ENCODE measurements around the gene NAAA. TPM values are rescaled to one million over a fixed set of nuclear protein-coding genes. Genes with fewer than 3 reads are reported as not detected.
A peak's percentile ranks its signal among the peaks of the same experiment; 100 is the strongest.

The NAAA gene
- total and polyA plus RNA-seq, 9 of the 15 experiments (the other 6 are each of a cell fraction or from before 2014, with no cell fraction given) = 1.3 to 7.9 (median 5.9) TPM

GRCh38 chr4:75940692-75941253, at the start of gene NAAA (continued):
- TF ChIP-seq ETV6 (IDR thresholded peaks at IDR 0.05; ENCODE audit: borderline replicate concordance in 1 of 2, low read depth in 2 of 2, low read length in 1 of 2) (no peak), ETV6 (CRISPR knock-in tag; IDR thresholded peaks at IDR 0.05; ENCODE audit: borderline replicate concordance) (no peak), MAFK (IDR thresholded peaks at IDR 0.05; ENCODE audit: low read length) (no peak), TBP (optimal IDR thresholded peaks at IDR 0.05; ENCODE audit: low read depth, low read length) (no peak), ZNF347 (CRISPR knock-in tag; IDR thresholded peaks at IDR 0.05; ENCODE audit: low read depth) (no peak), ZNF589 (CRISPR knock-in tag; IDR thresholded peaks at IDR 0.05; ENCODE audit: low read depth) (no peak), POLR2A (conservative IDR thresholded peaks at IDR 0.05) (0 out of 2 replicates have a peak, but pooled peaks have one; percentile 18), ZNF282 (CRISPR knock-in tag; IDR thresholded peaks at IDR 0.05) (no peak), MTA2 (IDR thresholded peaks at IDR 0.05; ENCODE audit: low read depth) (no peak), MYBL2 (IDR thresholded peaks at IDR 0.05; ENCODE audit: low read depth) (no peak), MYBL2 (CRISPR knock-in tag; IDR thresholded peaks at IDR 0.05; ENCODE audit: borderline replicate concordance) (no peak), TRIM24 (IDR thresholded peaks at IDR 0.05) (0 out of 4 replicates have a peak, but pooled peaks of 1 of the 2 experiments have one; percentile 8), CXXC5 (CRISPR knock-in tag; IDR thresholded peaks at IDR 0.05) (peak; percentile 58; the same call in 1 of the 2 replicates), ZNF175 (CRISPR knock-in tag; IDR thresholded peaks at IDR 0.05; ENCODE audit: low read depth) (no peak), ZFX (CRISPR knock-in tag; IDR thresholded peaks at IDR 0.05) (peak; percentile 67), HNRNPK (IDR thresholded peaks at IDR 0.05; ENCODE audit: low read depth, low read length, poor library complexity, severe bottlenecking) (no peak), KDM2B (CRISPR knock-in tag; IDR thresholded peaks at IDR 0.05) (peak; percentile 39; the same call in 1 of the 2 replicates), ZBTB2 (IDR thresholded peaks at IDR 0.05) (0 out of 2 replicates have a peak, but pooled peaks have one; percentile 18), ILK (tag; IDR thresholded peaks at IDR 0.05; ENCODE audit: borderline replicate concordance, low read depth) (no peak), TCF3 (CRISPR knock-in tag; IDR thresholded peaks at IDR 0.05) (no peak), ZNF124 (CRISPR knock-in tag; IDR thresholded peaks at IDR 0.05) (no peak), CTCF (IDR thresholded peaks at IDR 0.05 in 2 of 3, conservative IDR thresholded peaks at IDR 0.05 in 1 of 3; ENCODE audit: insufficient read depth in 2 of 3, low read depth in 1 of 3, low read length in 3 of 3) (0 out of 6 replicates have a peak, but pooled peaks of 1 of the 3 experiments have one; percentile 1)
- TF ChIP-seq, protein P1, sequence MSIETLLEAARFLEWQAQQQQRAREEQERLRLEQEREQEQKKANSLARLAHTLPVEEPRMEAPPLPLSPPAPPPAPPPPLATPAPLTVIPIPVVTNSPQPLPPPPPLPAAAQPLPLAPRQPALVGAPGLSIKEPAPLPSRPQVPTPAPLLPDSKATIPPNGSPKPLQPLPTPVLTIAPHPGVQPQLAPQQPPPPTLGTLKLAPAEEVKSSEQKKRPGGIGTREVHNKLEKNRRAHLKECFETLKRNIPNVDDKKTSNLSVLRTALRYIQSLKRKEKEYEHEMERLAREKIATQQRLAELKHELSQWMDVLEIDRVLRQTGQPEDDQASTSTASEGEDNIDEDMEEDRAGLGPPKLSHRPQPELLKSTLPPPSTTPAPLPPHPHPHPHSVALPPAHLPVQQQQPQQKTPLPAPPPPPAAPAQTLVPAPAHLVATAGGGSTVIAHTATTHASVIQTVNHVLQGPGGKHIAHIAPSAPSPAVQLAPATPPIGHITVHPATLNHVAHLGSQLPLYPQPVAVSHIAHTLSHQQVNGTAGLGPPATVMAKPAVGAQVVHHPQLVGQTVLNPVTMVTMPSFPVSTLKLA (conservative IDR thresholded peaks at IDR 0.05) = peak in 1 of 2 experiments; percentile 33; a peak in 1 of 4 replicates
- TF ChIP-seq, protein P2, sequence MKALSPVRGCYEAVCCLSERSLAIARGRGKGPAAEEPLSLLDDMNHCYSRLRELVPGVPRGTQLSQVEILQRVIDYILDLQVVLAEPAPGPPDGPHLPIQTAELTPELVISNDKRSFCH (CRISPR knock-in tag; IDR thresholded peaks at IDR 0.05) = no peak
- TF ChIP-seq, protein P2 (tag; IDR thresholded peaks at IDR 0.05) = no peak

Data from K562 (cell line).